Duodenal mucosa (tissue), 2 donors: ENCODE data around the gene EFCAB8.
"Not testable (repeated sequence)": the region's sequence is repeated elsewhere in the genome, so short reads cannot be mapped to it uniquely, and the experiment has no call there.

ENCODE experiments used
- H3K27ac ChIP-seq: one replicate; pipeline ENCODE4 v1.7.0; 2013; ENCODE audit warnings: low read depth, low read length
- H3K27me3 ChIP-seq, 2 donors: one replicate each; pipeline ENCODE4 v1.7.0; 2013; ENCODE audit warnings: low read length in 2 of 2, control low read depth in 1 of 2; ENCODE audit not compliant: insufficient read depth in 2 of 2, control insufficient read depth in 1 of 2
- H3K36me3 ChIP-seq, 2 donors: one replicate each; pipeline ENCODE4 v1.7.0; 2013; ENCODE audit warnings: low read length in 2 of 2, control low read depth in 1 of 2; ENCODE audit not compliant: insufficient read depth in 2 of 2, control insufficient read depth in 1 of 2
- H3K4me1 ChIP-seq, 2 donors: one replicate each; pipeline ENCODE4 v1.7.0; 2013; ENCODE audit warnings: low read length in 2 of 2, control low read depth in 1 of 2; ENCODE audit not compliant: insufficient read depth in 2 of 2, control insufficient read depth in 1 of 2
- H3K4me3 ChIP-seq, 2 donors: one replicate each; pipeline ENCODE4 v1.7.0; 2013; ENCODE audit warnings: low read length in 2 of 2, low read depth in 1 of 2
- H3K9ac ChIP-seq, 2 donors: one replicate each; pipeline ENCODE4 v1.7.0; 2013; ENCODE audit warnings: low read length in 2 of 2, low read depth in 1 of 2
- H3K9me3 ChIP-seq, 2 donors: one replicate each; pipeline ENCODE4 v1.7.0; 2013; ENCODE audit warnings: low read length in 2 of 2, control low read depth in 1 of 2; ENCODE audit not compliant: control insufficient read depth in 1 of 2

The EFCAB8 gene

DNA sequence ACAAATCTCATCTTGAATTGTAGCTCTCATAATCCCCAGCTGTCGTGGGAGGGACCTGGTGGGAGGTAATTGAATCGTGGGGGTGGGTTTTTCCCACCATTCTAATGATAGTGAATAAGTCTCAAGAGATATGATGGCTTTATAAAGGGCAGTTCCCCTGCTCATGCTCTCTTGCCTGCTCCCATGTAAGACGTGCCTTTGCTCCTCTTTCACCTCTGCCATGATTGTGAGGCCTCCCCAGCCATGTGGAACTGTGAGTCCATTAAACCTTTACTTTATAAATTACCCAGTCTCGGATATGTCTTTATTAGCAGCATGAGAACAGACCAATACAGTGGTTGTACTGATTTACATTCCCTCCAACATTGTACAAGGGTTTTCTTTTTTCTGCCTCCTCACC is 75.9 kb downstream of the EFCAB8 start:
- Histone ChIP-seq H3K27ac (no peak overlapping the region), H3K9me3 (no peaks in the 10 kb centered on the region), H3K4me1 (no peaks in the 10 kb centered on the region), H3K9ac (no peak overlapping the region), H3K36me3 (no peaks in the 10 kb centered on the region), H3K27me3 (no peaks in the 10 kb centered on the region), H3K4me3 (no peak overlapping the region)

DNA sequence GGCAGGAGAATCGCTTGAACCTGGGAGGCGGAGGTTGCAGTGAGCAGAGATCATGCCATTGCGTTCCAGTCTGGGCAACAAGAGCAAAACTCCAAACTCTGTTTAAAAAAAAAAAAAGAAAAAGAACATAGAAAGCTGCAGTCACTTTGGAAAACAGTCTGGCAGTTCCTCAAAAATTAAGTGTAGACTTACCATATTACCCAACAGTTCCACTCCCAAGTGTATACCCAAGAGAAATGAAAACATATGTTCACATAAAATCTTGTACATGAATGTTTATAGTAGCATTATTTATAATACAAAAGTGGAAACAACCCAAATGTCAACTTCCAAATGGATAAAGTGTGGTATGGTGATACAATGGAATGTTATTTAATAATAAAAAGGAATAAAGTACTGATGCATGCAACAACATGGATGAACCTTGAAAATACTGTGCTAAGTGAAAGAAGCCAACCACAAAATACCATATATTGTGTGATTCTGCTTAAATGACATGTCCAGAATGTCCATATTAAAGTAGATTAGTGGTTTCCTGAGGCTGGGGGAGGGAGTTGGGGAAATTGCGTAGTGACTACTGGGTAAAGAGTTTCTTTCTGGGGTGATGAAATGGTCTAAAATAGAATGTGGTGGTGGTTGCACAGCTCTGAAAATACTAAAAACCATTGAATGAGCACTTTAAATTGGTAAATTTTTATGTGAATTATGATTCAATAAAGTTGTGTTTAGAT is 82.6 kb downstream of the EFCAB8 start:
- no peak overlapping the region for H3K4me3 ChIP-seq
- no peaks in the 10 kb centered on the region for H3K36me3 ChIP-seq
- H3K9ac ChIP-seq: no peak overlapping the region
- H3K27ac ChIP-seq: no peak overlapping the region
- no peaks in the 10 kb centered on the region for H3K9me3 ChIP-seq
- no peaks in the 10 kb centered on the region for H3K27me3 ChIP-seq
- no peaks in the 10 kb centered on the region for H3K4me1 ChIP-seq

DNA sequence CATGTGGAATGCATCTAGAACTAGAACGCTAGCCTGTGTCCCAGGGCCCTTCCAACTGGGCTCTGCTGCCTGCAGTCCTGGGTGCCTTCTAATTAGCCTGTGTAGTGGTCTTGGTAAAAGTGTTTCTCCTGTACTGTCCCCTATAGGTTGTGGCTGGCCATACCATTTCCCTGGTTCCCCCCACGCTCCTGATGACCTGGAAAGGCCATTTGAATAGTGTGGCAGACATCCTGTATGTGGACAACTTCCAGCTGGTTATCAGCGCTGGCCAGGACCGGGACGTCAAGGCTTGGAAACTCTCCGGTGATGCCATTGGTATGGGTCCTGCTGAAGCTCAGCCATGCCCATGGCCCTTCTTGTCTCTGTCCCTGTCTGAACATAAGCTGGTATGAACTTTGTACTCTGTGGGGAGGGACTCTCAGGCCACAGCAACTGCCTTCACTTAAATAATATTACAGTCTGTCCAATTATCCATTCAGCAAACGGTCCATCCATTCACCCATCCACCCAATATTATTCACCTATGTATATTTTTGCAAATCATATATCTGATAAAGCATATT is 84.8 kb downstream of the EFCAB8 start:
- H3K9ac ChIP-seq: no peak overlapping the region
- H3K27ac ChIP-seq: no peak overlapping the region
- no peaks in the 10 kb centered on the region for H3K36me3 ChIP-seq
- H3K9me3 ChIP-seq: no peaks in the 10 kb centered on the region
- H3K4me1 ChIP-seq: no peaks in the 10 kb centered on the region
- no peak overlapping the region for H3K4me3 ChIP-seq
- H3K27me3 ChIP-seq: no peaks in the 10 kb centered on the region

DNA sequence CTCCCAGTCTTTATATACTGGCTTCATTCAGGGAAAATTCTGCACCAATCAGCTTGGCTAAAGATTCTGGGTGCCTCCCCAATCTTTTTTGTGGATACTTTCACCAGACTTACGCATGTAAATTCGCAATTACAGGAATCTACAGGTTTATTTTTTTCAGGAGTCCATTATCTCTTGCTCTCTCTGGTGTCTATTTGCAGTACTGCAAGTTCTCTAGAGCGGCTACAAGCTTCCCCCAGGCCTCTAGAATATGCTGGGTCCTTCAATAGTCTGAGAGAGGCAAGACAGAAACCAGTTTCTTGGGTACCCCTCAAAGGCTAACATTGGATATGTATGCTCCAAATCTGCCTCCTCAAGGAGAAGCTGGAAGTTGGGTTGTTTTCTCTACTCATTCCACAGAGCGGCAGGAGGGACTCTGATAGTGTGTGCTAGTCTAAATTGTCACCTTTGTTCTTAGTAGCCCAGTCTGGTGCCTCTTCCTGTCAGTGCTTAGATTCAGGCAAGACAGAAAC is 87.0 kb downstream of the EFCAB8 start:
- Histone ChIP-seq H3K4me1 (no peaks in the 10 kb centered on the region), H3K27ac (no peak overlapping the region), H3K27me3 (no peaks in the 10 kb centered on the region)

DNA sequence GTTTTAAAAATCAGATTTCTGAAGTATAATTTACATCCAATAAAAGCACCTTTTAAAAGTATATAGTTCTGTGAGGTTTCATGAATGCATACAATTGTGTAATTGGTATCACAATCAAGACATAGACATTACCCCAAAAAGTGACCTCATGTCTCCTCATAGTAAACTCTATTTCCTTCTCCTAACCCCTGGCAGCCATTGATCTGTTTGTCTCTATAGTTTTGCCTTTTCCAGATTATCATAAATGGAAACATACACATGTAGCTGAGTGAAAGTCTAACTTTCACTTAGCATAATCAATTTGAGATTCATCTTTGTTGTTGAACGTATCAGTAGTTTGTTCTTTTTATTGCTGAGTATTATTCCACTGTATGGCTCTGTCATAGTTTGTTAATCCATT is 87.9 kb downstream of the EFCAB8 start:
- Histone ChIP-seq H3K27ac (no peak overlapping the region), H3K9me3 (no peaks in the 10 kb centered on the region), H3K4me1 (no peaks in the 10 kb centered on the region), H3K4me3 (no peak overlapping the region), H3K9ac (no peak overlapping the region), H3K27me3 (no peaks in the 10 kb centered on the region), H3K36me3 (no peaks in the 10 kb centered on the region)

More for the DNA sequence above, 87.0 kb downstream of the EFCAB8 start:
- no peaks in the 10 kb centered on the region for H3K36me3 ChIP-seq
- no peak overlapping the region for H3K4me3 ChIP-seq
- no peak overlapping the region for H3K9ac ChIP-seq
- no peaks in the 10 kb centered on the region for H3K9me3 ChIP-seq

DNA sequence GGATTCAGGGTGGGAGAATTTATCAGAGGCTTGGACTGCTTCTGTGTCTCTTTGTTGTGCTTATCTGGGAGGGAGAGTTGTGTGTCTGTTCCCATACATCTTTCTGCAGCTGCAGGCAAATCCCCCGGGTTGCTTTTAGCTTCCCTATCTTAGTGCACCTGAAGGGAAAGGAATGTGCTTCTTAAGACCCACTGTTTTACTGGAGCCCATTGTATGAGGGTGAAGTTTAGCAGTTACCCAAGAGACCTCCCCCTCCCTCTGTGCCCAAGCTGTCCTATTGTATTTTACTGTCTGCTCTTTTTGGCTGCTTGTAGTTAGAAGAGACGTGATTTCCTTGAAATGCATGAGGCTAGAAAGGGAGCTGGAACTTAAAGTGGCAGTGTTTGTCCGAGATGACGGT is 91.8 kb downstream of the EFCAB8 start:
- H3K4me1 ChIP-seq, H3K9me3 ChIP-seq, H3K9ac ChIP-seq, H3K27ac ChIP-seq, H3K4me3 ChIP-seq, H3K36me3 ChIP-seq, H3K27me3 ChIP-seq: not testable (repeated sequence)

DNA sequence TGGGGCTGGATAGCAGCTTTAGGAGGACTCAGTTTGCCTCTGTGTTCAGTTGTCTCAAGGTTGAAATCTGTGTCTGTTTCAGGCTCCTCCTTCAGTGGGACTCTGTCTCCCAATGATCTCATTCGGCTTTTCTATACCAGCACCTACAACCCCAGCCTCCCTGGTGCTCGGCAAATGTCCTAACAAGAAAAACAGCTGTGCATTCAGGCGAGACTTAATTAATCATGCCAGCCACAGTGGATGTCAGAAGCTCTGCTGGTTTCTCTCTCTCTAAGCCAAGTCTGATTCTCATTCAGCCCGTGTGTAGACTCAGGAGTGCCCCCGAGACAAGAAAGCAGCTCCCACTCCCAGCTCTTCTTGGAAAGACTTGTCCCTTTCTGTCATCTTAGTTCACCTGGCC is 98.7 kb downstream of the EFCAB8 start:
- Histone ChIP-seq H3K9me3 (peaks cover 3 to 4% of the 10 kb centered on the region in 2 donors), H3K4me3 (no peak overlapping the region), H3K4me1 (no peaks in the 10 kb centered on the region), H3K9ac (no peak overlapping the region), H3K36me3 (no peaks in the 10 kb centered on the region), H3K27ac (no peak overlapping the region), H3K27me3 (no peaks in the 10 kb centered on the region)

DNA sequence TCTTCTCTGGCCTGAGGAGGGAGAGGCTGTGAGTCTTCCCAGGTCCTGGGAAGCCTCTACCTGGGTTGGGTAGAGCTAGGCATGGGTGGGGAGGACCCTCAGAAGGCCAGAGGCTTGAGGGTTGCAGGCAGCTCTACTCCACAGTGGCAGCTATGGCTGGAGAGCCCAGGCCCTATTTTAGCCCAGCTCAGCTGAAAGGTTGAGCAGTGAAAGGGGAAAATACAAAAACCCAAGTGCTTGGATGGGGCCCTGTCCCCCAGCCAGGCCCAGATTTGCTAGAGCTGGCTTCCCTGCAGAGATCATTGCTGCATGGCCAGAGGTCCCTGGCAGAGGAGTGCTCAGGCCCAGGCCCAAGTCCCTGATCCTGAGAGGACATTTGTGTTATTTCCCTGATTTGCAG is 99.9 kb downstream of the EFCAB8 start:
- Histone ChIP-seq H3K9ac (no peak overlapping the region), H3K4me1 (no peaks in the 10 kb centered on the region), H3K27ac (no peak overlapping the region), H3K36me3 (no peaks in the 10 kb centered on the region), H3K27me3 (no peaks in the 10 kb centered on the region), H3K4me3 (no peak overlapping the region), H3K9me3 (peaks cover 3 to 4% of the 10 kb centered on the region in 2 donors)

DNA sequence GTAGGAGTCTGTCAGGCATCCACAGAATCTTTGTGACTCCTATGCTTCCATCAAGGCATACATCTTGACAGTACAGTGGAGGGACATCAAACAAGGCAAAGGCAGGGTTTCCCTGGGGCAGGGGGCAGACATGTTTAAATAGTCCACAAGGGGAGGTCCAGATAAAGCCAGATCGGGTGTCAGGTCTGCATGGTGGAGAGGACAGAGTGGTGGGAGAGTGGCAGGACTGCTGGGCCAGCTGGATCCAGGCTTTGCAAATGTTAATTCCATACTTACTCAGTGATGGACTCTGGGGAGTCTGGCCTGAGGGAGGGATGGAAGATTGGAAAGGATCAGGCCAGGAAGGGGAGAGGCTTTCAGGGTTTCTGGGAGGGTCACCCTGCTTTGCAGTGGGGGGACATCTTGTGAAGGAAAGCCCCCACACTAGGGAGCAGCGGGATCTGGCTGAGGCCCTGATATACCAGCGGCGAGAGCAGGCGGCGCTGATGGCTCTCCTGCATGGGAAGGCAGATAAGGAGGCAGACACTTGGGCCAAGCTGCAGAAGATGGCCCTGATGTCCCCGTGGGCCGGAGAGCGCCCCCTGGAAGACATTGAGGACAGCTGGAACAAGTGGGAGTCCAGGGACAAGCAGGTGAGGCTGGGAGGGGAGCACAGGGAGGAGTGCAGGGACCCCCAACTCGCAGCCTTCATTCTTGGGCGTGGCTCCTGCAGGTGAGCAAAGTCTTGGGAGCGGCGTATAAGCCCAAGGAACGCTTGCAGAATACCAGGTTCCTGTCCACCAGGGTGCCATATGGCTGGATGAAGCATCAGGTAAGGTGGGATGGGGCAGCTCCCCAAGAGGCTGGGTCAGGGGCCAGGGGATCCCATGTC is 100.9 kb downstream of the EFCAB8 start:
- Histone ChIP-seq H3K4me3 (no peak overlapping the region), H3K9me3 (peaks cover 3 to 4% of the 10 kb centered on the region in 2 donors), H3K4me1 (no peaks in the 10 kb centered on the region), H3K27ac (no peak overlapping the region), H3K9ac (no peak overlapping the region), H3K27me3 (no peaks in the 10 kb centered on the region), H3K36me3 (no peaks in the 10 kb centered on the region)

DNA sequence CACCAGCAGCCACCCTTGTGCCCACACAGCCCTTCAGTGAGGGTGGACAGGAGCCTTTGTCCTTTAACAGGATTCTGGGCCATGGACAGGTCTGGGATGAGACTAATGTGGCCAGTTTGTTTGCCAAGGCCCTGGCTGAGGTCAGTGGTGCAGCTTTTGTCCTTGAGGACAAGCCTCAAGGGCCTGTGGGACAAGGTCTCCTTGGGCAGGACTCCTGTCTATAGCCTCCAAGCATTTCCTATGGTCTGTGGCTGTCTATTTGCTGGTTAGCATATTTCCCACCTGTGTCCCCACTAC is 101.4 kb downstream of the EFCAB8 start:
- no peak overlapping the region for H3K9ac ChIP-seq
- no peak overlapping the region for H3K27ac ChIP-seq
- H3K9me3 ChIP-seq: peaks cover 3 to 4% of the 10 kb centered on the region in 2 donors
- H3K4me1 ChIP-seq: no peaks in the 10 kb centered on the region
- no peak overlapping the region for H3K4me3 ChIP-seq
- H3K27me3 ChIP-seq: no peaks in the 10 kb centered on the region
- H3K36me3 ChIP-seq: no peaks in the 10 kb centered on the region
